ENCODE results near the gene ACTA2. TPM values are rescaled to one million over a fixed set of nuclear protein-coding genes. Genes with fewer than 3 reads are reported as not detected.

ACTA2 gene
- total RNA-seq, 1 experiment from 2014 or later, result 1.3 TPM

DNA sequence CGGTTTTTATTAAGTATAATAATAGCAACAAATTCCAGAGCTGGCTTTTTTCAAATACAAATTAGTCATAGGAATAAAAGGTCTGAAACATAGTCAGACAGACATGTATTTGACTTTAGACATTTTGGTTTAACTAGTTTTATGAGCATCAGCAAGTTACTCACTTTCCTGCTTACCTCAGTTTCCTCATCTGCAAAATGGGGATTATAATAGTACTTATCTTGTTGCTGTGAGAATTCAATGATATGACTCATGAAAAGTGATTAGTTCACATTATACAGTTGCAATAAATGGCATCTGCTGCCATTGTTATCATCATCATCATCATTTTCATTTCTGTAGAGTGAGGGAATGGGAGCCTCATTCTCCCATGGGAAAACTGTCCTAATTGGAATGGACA, 33.5 kb downstream of the ACTA2 start:
- Histone ChIP-seq H3K79me2 (ENCODE audit: low read length) (no peaks in the 10 kb centered on the region), H3K4me3 (ENCODE audit: low read length) (no peak overlapping the region), H4K20me1 (ENCODE audit: insufficient read depth, low read depth, low read length) (no peaks in the 10 kb centered on the region), H3K27ac (ENCODE audit: low read length) (no peak overlapping the region), H3K9me2 (replicated peaks; ENCODE audit: insufficient read depth, low read length) (no peaks in the 10 kb centered on the region), H3K4me2 (ENCODE audit: low read depth, low read length, poor library complexity, severe bottlenecking) (no peak overlapping the region), H3K4me1 (ENCODE audit: low read length) (no peaks in the 10 kb centered on the region), H3K9me3 (ENCODE audit: low read length) (no peaks in the 10 kb centered on the region), H2AFZ (ENCODE audit: low read length) (no peak overlapping the region), H3K27me3 (ENCODE audit: low read length) (no peaks in the 10 kb centered on the region), H3K36me3 (ENCODE audit: insufficient read depth, low read length) (peaks cover 15% of the 10 kb centered on the region; the same call in 1 of the 2 replicates), H3K9ac (ENCODE audit: low read length) (no peak overlapping the region)
- no peak for DNase-seq

DNA sequence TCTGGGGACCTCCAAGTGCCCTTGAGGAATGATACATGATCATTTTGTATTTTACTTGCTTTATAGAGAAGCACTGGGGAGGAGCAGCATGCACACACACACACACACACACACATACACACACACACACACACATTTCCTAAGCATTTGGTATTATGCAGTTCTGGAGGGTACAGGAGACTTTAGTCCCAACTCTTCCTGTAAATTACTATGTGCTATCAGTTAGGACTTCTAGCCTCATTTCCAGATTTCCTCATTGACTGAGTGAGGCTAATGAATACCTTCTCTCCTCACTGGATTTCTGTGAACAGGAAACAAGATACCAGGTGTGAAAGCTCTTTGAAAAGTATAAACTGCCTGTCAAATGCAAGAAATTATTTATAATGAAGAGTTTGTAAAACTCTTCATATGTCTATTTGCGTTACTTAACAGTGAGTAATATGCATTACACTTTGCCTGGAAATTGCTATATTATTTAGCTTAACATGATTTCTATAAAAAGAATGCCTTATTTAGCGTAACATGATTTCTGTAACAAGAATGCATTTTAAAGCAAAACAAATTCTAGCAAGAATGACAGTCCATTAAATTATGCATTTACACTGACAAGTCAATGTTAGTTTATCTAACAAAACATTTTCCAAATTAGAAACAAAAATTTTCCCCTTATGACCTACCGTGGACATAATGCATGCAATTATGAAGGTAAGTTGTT, 34.2 kb downstream of the ACTA2 start:
- no peaks in the 10 kb centered on the region for H3K9me2 ChIP-seq (replicated peaks; ENCODE audit: insufficient read depth, low read length)
- no peaks in the 10 kb centered on the region for H4K20me1 ChIP-seq (ENCODE audit: insufficient read depth, low read depth, low read length)
- H3K4me1 ChIP-seq (ENCODE audit: low read length), result no peaks in the 10 kb centered on the region
- H3K27me3 ChIP-seq (ENCODE audit: low read length), result no peaks in the 10 kb centered on the region
- peaks cover 15% of the 10 kb centered on the region; the same call in 1 of the 2 replicates for H3K36me3 ChIP-seq (ENCODE audit: insufficient read depth, low read length)
- no peaks in the 10 kb centered on the region for H3K9me3 ChIP-seq (ENCODE audit: low read length)
- H3K9ac ChIP-seq (ENCODE audit: low read length), result no peak overlapping the region
- H2AFZ ChIP-seq (ENCODE audit: low read length), result no peak overlapping the region
- H3K27ac ChIP-seq (ENCODE audit: low read length), result no peak overlapping the region
- no peak for DNase-seq
- H3K79me2 ChIP-seq (ENCODE audit: low read length), result no peaks in the 10 kb centered on the region
- H3K4me3 ChIP-seq (ENCODE audit: low read length), result no peak overlapping the region
- no peak overlapping the region for H3K4me2 ChIP-seq (ENCODE audit: low read depth, low read length, poor library complexity, severe bottlenecking)

DNA sequence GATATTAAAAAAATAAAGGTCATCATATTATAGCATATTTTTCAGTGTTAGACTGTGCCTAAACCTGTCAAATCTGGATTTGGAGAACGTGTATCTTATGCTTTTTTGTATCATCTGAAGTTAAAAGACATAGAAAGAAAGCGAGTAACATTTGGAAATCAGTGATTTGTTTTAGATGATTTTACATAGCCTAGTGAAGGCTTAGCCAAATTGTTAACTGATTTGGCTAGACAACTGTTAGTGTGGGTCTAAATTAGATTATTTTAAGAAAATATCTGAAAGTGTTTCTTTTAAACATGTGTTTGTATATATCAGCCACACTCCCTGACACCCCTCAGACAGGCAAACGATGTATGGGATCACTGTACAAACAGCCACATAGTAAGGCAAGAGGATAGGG, 35.6 kb downstream of the ACTA2 start:
- no peak overlapping the region for H3K27ac ChIP-seq (ENCODE audit: low read length)
- H3K4me1 ChIP-seq (ENCODE audit: low read length), result no peaks in the 10 kb centered on the region
- no peak overlapping the region for H2AFZ ChIP-seq (ENCODE audit: low read length)
- no peaks in the 10 kb centered on the region for H3K9me2 ChIP-seq (replicated peaks; ENCODE audit: insufficient read depth, low read length)
- peaks cover 10% of the 10 kb centered on the region; the same call in 1 of the 2 replicates for H3K36me3 ChIP-seq (ENCODE audit: insufficient read depth, low read length)
- H3K4me3 ChIP-seq (ENCODE audit: low read length), result no peak overlapping the region
- H3K9me3 ChIP-seq (ENCODE audit: low read length), result no peaks in the 10 kb centered on the region
- H3K9ac ChIP-seq (ENCODE audit: low read length), result no peak overlapping the region
- H3K4me2 ChIP-seq (ENCODE audit: low read depth, low read length, poor library complexity, severe bottlenecking), result no peak overlapping the region
- H3K27me3 ChIP-seq (ENCODE audit: low read length), result no peaks in the 10 kb centered on the region
- DNase-seq, result no peak
- no peaks in the 10 kb centered on the region for H4K20me1 ChIP-seq (ENCODE audit: insufficient read depth, low read depth, low read length)
- H3K79me2 ChIP-seq (ENCODE audit: low read length), result no peaks in the 10 kb centered on the region

DNA sequence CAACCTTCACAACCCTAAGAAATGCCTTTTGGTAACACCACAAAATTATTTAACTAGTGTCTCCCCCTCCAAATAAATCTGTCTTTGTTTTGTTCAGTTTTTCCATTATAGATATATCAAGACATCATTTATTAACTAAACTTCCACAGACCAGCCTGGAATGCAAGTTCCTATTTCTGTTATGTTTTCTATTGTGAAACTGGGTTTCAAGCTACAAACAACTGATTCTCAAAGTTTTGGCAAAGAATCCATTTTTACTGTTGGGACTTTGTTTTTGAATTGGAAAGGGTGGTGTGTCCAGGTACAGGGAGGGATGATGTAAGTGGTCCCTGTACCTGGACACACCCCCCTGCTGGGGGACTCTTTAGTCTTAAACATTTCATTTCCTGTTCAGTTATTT, 36.3 kb downstream of the ACTA2 start:
- Histone ChIP-seq H3K4me2 (ENCODE audit: low read depth, low read length, poor library complexity, severe bottlenecking) (no peak overlapping the region), H3K79me2 (ENCODE audit: low read length) (no peaks in the 10 kb centered on the region), H3K4me1 (ENCODE audit: low read length) (no peaks in the 10 kb centered on the region), H3K27ac (ENCODE audit: low read length) (no peak overlapping the region), H3K9me3 (ENCODE audit: low read length) (no peaks in the 10 kb centered on the region), H2AFZ (ENCODE audit: low read length) (no peak overlapping the region), H3K27me3 (ENCODE audit: low read length) (no peaks in the 10 kb centered on the region), H3K9me2 (replicated peaks; ENCODE audit: insufficient read depth, low read length) (no peaks in the 10 kb centered on the region), H3K4me3 (ENCODE audit: low read length) (no peak overlapping the region), H4K20me1 (ENCODE audit: insufficient read depth, low read depth, low read length) (no peaks in the 10 kb centered on the region), H3K9ac (ENCODE audit: low read length) (no peak overlapping the region), H3K36me3 (ENCODE audit: insufficient read depth, low read length) (peaks cover 6% of the 10 kb centered on the region; the same call in 1 of the 2 replicates)
- no peak for DNase-seq

DNA sequence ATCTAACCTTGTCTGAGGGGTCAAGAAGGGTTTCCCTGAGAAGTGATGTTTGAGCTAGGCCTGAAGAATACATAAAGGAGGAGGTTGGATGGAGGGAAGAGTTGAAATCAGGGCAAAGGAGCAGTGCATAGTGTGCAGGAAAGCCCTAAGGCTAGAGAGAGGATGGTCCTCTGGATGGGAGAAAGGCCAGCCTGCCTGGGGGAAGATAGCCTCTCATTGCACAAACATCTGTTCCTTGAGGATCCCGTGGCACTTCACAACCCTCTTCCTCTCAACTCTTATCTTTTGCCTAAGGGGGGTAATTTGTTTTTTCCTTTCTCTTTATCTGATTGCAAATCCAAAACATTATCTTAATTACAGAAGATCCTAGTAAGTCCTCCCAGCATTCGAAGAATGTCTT, 36.8 kb downstream of the ACTA2 start:
- H3K4me2 ChIP-seq (ENCODE audit: low read depth, low read length, poor library complexity, severe bottlenecking), result no peak overlapping the region
- H3K27me3 ChIP-seq (ENCODE audit: low read length), result no peaks in the 10 kb centered on the region
- no peak overlapping the region for H2AFZ ChIP-seq (ENCODE audit: low read length)
- H3K36me3 ChIP-seq (ENCODE audit: insufficient read depth, low read length), result peaks cover 4% of the 10 kb centered on the region; the same call in 1 of the 2 replicates
- no peak overlapping the region for H3K4me3 ChIP-seq (ENCODE audit: low read length)
- no peak for DNase-seq
- H3K27ac ChIP-seq (ENCODE audit: low read length), result no peak overlapping the region
- H3K9me3 ChIP-seq (ENCODE audit: low read length), result no peaks in the 10 kb centered on the region
- H3K4me1 ChIP-seq (ENCODE audit: low read length), result no peaks in the 10 kb centered on the region
- H3K79me2 ChIP-seq (ENCODE audit: low read length), result no peaks in the 10 kb centered on the region
- H3K9me2 ChIP-seq (replicated peaks; ENCODE audit: insufficient read depth, low read length), result no peaks in the 10 kb centered on the region
- no peak overlapping the region for H3K9ac ChIP-seq (ENCODE audit: low read length)
- H4K20me1 ChIP-seq (ENCODE audit: insufficient read depth, low read depth, low read length), result no peaks in the 10 kb centered on the region

DNA sequence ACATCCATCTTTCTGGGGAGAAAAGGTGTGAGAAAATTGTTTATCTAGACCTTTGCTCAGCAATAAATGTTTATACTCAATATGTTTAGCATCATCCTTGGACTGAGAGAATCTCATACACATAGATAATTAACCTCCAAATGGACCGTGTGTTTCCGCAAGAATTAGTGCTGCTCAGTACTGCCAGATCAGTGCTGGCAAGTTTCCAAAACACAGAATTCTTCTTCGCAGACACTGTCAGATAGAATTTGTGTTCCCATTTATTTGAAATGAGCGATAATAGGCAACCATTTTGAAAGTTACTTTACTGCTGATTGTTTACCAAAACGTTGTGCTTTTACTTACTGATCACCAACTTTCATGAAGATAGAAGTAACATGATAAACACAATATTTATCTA, 38.8 kb downstream of the ACTA2 start:
- no peak overlapping the region for H3K4me3 ChIP-seq (ENCODE audit: low read length)
- no peaks in the 10 kb centered on the region for H3K4me1 ChIP-seq (ENCODE audit: low read length)
- H3K36me3 ChIP-seq (ENCODE audit: insufficient read depth, low read length), result peaks cover 4% of the 10 kb centered on the region; the same call in 1 of the 2 replicates
- no peak overlapping the region for H3K4me2 ChIP-seq (ENCODE audit: low read depth, low read length, poor library complexity, severe bottlenecking)
- no peak overlapping the region for H3K9ac ChIP-seq (ENCODE audit: low read length)
- H4K20me1 ChIP-seq (ENCODE audit: insufficient read depth, low read depth, low read length), result no peaks in the 10 kb centered on the region
- no peak overlapping the region for H2AFZ ChIP-seq (ENCODE audit: low read length)
- no peaks in the 10 kb centered on the region for H3K79me2 ChIP-seq (ENCODE audit: low read length)
- no peak for DNase-seq
- no peaks in the 10 kb centered on the region for H3K27me3 ChIP-seq (ENCODE audit: low read length)
- no peak overlapping the region for H3K27ac ChIP-seq (ENCODE audit: low read length)
- H3K9me2 ChIP-seq (replicated peaks; ENCODE audit: insufficient read depth, low read length), result no peaks in the 10 kb centered on the region
- H3K9me3 ChIP-seq (ENCODE audit: low read length), result no peaks in the 10 kb centered on the region

DNA sequence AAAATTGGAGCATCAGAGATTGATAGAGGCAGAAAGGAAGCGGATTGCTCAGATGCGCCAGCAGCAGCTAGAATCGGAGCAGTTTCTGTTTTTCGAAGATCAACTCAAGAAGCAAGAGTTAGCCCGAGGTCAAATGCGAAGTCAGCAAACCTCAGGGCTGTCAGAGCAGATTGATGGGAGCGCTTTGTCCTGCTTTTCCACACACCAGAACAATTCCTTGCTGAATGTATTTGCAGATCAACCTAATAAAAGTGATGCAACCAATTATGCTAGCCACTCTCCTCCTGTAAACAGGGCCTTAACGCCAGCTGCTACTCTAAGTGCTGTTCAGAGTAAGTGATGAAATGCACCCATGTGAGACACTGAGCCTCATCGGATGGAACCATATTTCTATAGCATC, 39.4 kb downstream of the ACTA2 start:
- no peak for DNase-seq
- Histone ChIP-seq H3K9me2 (replicated peaks; ENCODE audit: insufficient read depth, low read length) (no peaks in the 10 kb centered on the region), H3K79me2 (ENCODE audit: low read length) (no peaks in the 10 kb centered on the region), H3K9me3 (ENCODE audit: low read length) (no peaks in the 10 kb centered on the region), H3K4me2 (ENCODE audit: low read depth, low read length, poor library complexity, severe bottlenecking) (no peak overlapping the region), H3K9ac (ENCODE audit: low read length) (no peak overlapping the region), H3K27me3 (ENCODE audit: low read length) (no peaks in the 10 kb centered on the region), H3K4me1 (ENCODE audit: low read length) (no peaks in the 10 kb centered on the region), H3K27ac (ENCODE audit: low read length) (no peak overlapping the region), H3K4me3 (ENCODE audit: low read length) (no peak overlapping the region), H3K36me3 (ENCODE audit: insufficient read depth, low read length) (no peaks in the 10 kb centered on the region; the same call in 1 of the 2 replicates), H2AFZ (ENCODE audit: low read length) (no peak overlapping the region), H4K20me1 (ENCODE audit: insufficient read depth, low read depth, low read length) (no peaks in the 10 kb centered on the region)

DNA sequence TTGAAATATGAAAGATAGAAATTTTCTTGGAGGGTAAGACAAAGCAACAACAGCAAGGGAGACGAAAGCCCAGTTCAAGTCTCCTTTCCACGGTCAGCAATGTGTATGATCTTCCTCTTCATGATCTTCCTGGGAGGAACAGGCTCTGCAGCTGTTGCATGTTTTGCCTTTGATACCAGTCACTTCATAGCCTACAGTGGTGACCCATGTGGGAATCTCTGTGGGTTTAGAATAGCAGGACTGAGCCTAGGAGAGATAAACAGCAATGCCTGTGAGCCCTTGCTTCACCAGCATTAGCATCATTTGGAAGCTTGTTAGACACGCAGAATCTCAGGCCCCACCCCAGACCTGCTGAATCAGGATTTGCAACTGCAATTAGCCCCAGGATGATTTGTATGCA, 40.7 kb downstream of the ACTA2 start:
- DNase-seq, result no peak
- Histone ChIP-seq H3K4me2 (ENCODE audit: low read depth, low read length, poor library complexity, severe bottlenecking) (no peak overlapping the region), H3K27me3 (ENCODE audit: low read length) (no peaks in the 10 kb centered on the region), H4K20me1 (ENCODE audit: insufficient read depth, low read depth, low read length) (no peaks in the 10 kb centered on the region), H3K27ac (ENCODE audit: low read length) (no peak overlapping the region), H3K9me2 (replicated peaks; ENCODE audit: insufficient read depth, low read length) (no peaks in the 10 kb centered on the region), H3K9me3 (ENCODE audit: low read length) (no peaks in the 10 kb centered on the region), H3K9ac (ENCODE audit: low read length) (no peak overlapping the region), H3K4me3 (ENCODE audit: low read length) (no peak overlapping the region), H3K36me3 (ENCODE audit: insufficient read depth, low read length) (no peaks in the 10 kb centered on the region; the same call in 1 of the 2 replicates), H2AFZ (ENCODE audit: low read length) (no peak overlapping the region), H3K79me2 (ENCODE audit: low read length) (no peaks in the 10 kb centered on the region), H3K4me1 (ENCODE audit: low read length) (no peaks in the 10 kb centered on the region)
